ENCODE results near the gene SLC44A5.

SLC44A5 gene

DNA sequence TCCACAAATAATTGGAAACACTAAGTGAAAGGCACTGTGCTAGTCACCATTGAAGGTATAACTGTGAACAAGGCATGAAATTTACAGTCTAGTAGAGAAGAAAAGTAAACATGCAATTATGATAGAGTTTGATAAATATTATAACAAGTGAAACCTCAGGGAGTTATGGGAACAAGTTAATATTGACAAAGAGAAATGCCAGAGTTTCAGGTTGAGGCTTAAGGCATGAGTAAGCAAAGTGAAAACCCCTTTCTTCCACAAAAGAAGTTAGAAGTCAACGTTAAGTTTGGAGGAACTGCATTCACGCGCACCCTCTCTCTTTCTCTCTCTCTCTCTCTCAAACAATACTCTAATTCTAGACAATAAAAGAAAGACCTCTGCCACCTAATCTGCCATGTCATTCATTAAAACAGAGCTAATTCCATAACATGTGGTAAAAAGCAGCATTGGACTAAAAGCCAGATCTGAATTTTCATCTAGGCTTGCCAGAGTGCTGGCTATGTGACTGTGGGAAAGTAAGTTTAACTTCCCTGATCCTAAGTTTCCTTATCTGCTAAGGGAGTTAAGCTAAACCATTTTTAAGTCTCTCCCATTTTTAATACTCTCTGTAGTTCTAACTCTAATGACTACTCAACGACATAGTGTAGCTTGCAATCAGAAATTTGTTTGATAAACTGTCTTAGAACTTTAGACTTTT, 22.0 kb downstream of the SLC44A5 start:
- no peak for DNase-seq (ENCODE audit: low spot score)

GRCh38 chr1:75587692-75588091, 23.2 kb downstream of the SLC44A5 start:
- no peak for DNase-seq (ENCODE audit: low spot score)

DNA sequence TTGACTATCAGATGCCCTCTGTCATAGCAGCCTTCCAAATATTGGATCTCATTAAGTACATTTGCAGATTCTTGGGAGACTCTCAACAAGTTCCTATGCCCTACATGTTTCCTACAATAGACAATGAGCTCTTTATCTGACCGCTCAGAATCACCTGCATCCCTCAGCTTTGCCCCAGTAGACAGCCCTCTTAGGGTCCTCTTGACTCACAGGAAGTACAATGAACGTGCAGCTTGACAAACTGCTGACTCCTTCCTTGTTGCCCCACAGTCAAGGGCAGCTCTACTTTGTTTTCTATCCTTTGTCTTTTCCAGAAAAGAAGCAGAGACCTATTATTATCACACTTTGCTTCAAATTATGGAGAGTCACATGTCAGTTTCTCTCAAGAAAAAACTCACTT, 27.6 kb downstream of the SLC44A5 start:
- no peak for DNase-seq (ENCODE audit: low spot score)

GRCh38 chr1:75582725-75583261, 28.1 kb downstream of the SLC44A5 start:
- no peak for DNase-seq (ENCODE audit: low spot score)

DNA sequence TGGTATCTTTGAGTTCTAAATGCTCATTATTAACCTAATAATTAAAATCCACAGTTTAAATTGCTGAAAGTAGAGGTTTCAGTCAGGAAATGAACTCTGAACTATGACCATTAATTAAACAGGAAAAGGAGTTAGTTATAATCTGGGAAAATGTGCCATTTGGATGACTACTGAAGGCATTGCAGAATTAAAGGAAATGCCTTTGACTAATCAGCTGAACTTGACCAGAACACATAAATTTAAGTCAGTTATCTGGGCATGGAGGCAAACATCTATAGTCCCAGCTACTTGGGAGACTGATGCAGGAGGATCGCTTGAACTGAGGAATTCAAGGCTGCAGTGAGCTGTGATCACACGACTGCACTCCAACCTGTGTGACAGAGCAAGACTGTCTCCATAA, 31.9 kb downstream of the SLC44A5 start:
- no peak for DNase-seq (ENCODE audit: low spot score)

DNA sequence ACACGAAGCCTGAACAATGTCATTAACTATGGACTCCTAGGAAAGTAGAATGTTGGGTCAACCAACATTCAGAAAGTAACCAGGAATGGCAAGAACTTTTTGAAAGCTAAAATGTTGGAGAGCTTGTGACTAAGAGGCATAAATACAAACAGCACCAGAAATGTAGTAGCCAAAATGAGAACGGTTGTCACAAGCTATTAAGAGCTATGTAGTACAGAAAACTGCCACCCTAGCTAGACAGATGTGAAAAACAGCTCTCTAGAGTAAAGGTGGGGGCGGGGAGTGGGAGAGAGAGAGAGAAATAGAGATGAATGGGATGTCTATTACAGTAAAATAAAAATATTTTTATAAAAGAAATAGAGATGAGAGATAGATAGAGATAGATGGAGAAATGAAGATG, 35.1 kb downstream of the SLC44A5 start:
- no peak for DNase-seq (ENCODE audit: low spot score)

GRCh38 chr1:75567191-75567590, 43.7 kb downstream of the SLC44A5 start:
- DNase-seq (ENCODE audit: low spot score) = no peak

GRCh38 chr1:75559800-75560199, 51.1 kb downstream of the SLC44A5 start:
- DNase-seq (ENCODE audit: low spot score) = no peak

DNA sequence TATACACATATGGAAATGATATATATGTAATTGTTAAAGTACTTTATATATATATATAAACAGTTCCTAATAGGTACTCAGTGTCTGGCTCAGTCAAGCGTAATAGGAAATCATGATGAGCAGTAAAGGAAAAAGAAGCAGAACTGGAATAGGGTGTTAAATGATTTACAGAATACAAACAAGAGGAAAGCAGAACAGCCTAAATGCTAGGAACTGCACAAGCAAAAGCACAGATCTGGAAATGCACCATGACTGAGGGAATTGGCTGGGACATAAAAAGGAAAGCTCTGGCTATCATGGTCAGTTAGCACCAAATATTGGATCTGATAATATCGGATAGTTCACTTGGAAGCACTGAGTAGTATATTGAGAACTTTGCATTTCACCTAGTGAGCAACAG, 51.8 kb downstream of the SLC44A5 start:
- DNase-seq (ENCODE audit: low spot score) = no peak

DNA sequence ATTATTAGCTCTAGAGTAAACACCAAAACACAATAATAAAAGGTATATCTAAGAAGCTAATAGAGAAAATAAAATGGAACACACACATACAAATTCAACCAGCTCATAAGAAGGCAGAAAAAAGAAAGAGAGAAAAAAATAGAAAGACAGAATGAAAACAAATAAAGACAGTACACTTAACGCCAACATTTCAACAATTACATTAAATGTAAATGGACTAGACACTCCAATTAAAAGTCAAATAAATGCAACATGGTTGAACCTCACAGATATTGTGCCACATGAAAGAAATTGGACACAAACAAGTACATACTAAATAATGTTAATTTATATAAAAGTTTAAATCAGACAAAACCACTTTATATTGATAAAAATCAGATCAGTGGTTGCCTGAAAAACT, 56.0 kb downstream of the SLC44A5 start:
- no peak for DNase-seq (ENCODE audit: low spot score)

DNA sequence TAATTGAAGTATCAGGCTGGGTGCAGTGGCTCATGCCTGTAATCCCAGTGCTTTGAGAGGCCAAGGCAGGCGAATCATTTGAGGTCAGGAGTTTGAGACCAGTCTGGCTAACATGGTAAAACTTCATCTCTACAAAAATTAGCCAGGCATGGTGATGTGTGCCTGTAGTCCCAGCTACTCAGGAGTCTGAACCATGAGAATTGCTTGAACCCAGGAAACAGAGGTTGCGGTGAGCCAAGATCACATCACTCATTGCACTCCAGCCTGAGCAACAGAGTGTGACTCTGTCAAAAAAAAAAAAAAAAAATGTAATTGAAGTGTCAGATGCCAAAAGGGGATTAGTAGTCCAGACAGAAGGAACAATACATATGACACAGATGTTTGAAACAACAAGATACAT, 56.7 kb downstream of the SLC44A5 start:
- DNase-seq (ENCODE audit: low spot score) = no peak

DNA sequence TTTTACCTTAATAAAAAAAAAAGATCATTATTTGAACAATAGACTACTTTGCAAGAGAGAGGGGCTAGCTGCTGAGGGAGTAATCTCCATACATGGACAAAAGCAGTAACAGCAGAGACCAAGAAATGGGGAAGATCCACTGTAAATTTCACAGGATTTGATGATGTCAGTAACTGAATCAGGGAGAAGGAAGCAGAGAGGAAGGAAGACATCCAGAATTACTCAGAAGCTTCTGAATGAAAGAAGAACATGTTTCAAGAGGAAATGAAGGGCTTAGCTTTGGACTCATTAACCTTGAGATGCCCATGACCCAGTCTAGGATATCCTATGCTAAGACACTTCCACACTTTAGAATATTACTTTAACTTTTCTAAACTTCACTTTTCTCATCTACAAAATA, 60.4 kb downstream of the SLC44A5 start:
- DNase-seq (ENCODE audit: low spot score) = no peak

DNA sequence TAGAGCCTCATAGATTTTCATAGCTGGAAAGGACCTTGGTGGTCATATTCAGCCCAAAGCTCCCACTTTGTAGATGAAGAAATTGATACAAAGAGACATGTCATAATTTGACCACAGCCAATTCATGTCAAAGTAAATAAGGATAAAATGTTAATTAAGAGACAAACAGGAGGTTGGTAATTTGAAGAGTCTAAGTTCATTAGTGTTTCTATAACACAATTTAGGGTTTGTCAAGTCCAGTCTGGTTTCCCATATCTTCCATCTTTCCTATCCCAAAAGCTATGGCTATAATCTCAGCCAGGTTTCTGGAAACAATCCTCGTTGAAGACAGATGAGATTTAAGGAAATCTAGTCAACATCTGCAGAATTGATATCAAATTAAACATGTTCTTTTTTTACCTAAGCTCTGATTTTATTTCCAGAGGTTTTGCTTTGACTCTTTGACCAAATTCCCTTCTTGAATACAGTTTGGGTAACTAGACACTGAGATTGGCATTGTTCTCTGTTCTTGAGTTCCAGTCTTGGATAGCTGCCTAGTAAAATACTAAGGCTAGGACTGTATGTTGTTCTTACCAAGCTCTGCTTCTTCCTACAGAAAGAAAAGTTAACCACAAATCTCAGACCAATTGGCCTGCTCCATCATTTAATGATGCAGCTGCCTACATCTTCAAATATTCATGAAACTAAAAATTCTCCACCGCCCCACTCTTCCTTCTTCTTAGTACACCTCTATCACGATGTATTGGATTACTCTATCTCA, 62.0 kb downstream of the SLC44A5 start:
- no peak for DNase-seq (ENCODE audit: low spot score)

- no peak for DNase-seq (ENCODE audit: low spot score)
These were observed 67.2 kb downstream of the SLC44A5 start for GRCh38 chr1:75543705-75544104.

GRCh38 chr1:75542818-75543570, 67.9 kb downstream of the SLC44A5 start:
- no peak for DNase-seq (ENCODE audit: low spot score)

- DNase-seq (ENCODE audit: low spot score) = no peak
These were observed 71.4 kb downstream of the SLC44A5 start for GRCh38 chr1:75539230-75540116.

DNA sequence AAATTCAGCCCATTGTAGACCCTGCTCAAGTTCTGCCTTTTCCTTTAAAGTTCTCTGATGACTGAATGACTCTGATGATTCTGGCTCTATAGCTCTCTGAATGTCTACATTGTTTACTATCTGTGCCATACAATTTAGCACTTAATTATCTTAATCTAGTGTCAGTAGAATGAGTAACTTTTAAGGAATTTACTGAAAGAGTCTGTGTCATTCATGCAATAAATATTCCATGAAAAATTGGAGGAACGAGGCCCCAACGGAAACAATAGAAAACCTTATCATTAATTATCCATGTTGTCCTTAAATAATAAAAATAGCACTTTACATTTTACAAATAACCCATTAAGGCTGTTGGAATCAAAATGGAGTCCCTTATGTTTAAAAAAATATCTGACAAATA, 77.8 kb downstream of the SLC44A5 start:
- DNase-seq (ENCODE audit: low spot score) = no peak

GRCh38 chr1:75531570-75531969, 79.3 kb downstream of the SLC44A5 start:
- DNase-seq (ENCODE audit: low spot score) = no peak

GRCh38 chr1:75529488-75529887, 81.4 kb downstream of the SLC44A5 start:
- no peak for DNase-seq (ENCODE audit: low spot score)

DNA sequence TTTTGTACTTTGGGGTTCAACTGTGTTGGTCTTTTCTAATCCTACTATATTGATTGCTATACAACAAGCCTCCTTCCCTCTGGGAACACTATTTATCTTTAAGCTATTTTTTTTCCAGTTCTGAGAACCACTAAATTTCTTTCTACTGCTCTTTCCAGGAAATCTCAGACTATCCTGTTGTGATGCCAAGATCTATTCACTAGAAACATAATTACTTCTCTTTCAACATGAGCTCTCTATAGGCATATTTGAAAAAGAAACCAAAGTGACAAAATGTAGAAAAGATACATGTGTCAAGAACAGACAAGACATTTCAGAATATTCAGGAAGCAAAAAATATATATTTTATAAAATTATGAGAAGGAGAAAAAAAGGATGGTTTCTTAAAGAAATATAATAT, 82.9 kb downstream of the SLC44A5 start:
- DNase-seq (ENCODE audit: low spot score) = no peak

- no peak for DNase-seq (ENCODE audit: low spot score)
These were observed 88.5 kb downstream of the SLC44A5 start for GRCh38 chr1:75522389-75522788.

DNA sequence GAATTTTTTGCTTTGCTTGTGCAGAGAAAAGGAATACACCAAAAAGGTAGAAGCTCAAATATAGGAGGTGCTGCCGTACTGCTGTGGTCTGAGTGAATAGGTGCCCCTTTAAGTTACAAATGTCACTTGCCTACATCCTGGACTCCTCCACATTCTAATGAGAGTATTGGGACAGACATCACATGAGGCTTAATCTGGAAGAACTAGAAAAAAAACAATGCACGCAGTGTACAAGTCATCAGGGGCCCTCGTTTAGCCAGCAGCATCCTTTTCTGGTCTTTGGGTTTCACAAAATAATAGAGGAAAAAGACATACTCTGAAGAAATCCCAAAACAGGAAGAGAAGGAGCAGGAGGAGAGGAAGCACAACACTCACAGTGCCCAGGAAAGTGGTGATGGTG, 89.3 kb downstream of the SLC44A5 start:
- DNase-seq (ENCODE audit: low spot score) = no peak
